ENCODE results near the gene OLFML2A.

- TF ChIP-seq CTCF (IDR thresholded peaks at IDR 0.05; ENCODE audit: insufficient read depth, low read depth, low read length) (no peak), EZH2 (IDR thresholded peaks at IDR 0.05; ENCODE audit: insufficient read depth, low read length) (no peak)
Observed at GRCh38 chr9:124861342-124862229, 84.7 kb downstream of the OLFML2A start, which contains the start of the genes ARPC5L and RPL35.
